GM20000 (cell line): ENCODE measurements around the gene ASIC3.

Source experiments
- DNase-seq: peaks from one replicate; pipeline ENCODE4 v3.0.0; 2012; ENCODE audit warnings: low spot score
- CTCF ChIP-seq: IDR thresholded peaks from 2 replicates; pipeline ENCODE4 v1.5.1; 2012; ENCODE audit warnings: mild to moderate bottlenecking, control low read depth; ENCODE audit errors: extremely low read depth, missing control alignments

Gene ASIC3

DNA sequence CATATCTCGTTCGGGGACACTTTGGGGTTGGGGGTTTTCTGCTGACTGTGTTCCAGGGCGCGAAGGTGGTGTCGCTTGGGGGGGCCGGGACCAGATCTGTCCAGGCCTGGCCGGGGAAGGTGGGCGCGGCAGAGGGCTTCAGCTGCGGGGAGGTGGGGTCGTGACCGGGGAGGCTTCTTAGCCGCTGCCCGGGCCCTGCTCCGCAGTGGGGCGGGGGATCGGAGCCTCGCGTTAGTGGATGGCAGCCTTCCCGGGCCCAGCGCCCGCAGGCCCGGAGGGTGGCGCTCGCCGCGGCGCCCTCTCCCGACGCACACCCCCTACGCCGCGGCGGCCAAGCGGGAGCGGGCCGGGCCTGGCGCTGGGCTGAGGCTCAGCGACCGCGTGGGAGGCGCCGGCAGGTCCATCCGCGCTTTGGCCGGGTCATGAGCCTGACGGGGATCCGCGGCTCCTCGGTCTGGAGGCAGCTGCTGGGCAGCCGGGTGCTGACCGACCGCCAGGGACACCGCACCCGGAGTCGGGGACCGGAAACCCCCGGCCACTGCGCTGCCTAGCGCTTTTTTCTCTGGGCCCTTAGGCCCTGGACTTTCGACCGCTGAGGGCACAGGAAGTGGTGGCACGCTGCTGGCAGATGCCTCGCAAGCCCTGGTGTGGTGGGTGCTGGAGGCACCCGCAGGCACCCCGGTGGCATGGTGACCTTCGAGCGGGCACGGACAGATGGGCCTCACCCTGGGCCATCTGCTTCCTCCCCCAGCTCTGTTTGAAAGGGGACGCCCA, 39.1 kb downstream of the ASIC3 start:
- DNase-seq: peak; percentile 80

DNA sequence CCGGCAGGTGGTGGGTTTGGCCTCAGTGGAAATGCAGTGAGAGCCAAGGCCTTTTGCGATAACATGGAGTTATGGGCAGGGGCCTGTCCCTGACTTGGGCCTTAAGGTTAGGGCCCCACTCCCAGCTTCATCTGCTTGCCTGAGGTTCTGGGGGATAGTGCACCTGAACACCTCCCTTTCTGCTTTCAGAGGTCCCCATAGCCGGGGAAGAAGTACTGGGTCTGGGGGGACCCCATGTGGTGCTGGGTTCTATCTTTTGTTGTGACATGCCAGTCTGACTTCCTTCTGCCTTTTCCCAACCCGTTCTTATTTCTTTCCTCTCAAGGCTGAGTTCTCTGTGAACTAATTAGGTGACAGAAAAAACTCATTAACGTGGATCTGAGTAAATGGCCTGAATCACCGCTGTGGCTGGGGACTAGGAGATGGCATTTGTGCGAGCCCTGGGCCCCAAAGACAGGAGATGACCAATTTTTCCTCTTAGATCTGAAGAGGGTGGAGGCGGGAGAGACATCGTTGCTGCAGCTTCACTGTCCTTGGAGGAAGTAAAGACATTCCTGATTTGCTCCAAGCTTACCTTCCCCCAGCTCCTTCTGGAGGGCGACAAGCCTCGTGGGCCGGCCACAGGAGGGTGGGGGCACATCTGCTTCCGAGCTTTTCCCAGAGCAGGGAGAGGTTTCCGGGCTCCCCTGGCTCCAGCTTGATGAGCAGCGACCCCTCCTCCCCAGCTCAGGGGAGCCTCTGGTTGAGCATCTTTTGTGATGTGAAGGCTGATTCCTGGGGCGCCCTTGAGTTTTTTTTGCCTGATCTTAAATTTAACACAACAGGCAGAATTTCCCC, 39.9 kb downstream of the ASIC3 start:
- TF ChIP-seq CTCF: no peak
- no peak for DNase-seq

More for the DNA sequence above, 39.1 kb downstream of the ASIC3 start:
- peak; percentile 22 for TF ChIP-seq CTCF

DNA sequence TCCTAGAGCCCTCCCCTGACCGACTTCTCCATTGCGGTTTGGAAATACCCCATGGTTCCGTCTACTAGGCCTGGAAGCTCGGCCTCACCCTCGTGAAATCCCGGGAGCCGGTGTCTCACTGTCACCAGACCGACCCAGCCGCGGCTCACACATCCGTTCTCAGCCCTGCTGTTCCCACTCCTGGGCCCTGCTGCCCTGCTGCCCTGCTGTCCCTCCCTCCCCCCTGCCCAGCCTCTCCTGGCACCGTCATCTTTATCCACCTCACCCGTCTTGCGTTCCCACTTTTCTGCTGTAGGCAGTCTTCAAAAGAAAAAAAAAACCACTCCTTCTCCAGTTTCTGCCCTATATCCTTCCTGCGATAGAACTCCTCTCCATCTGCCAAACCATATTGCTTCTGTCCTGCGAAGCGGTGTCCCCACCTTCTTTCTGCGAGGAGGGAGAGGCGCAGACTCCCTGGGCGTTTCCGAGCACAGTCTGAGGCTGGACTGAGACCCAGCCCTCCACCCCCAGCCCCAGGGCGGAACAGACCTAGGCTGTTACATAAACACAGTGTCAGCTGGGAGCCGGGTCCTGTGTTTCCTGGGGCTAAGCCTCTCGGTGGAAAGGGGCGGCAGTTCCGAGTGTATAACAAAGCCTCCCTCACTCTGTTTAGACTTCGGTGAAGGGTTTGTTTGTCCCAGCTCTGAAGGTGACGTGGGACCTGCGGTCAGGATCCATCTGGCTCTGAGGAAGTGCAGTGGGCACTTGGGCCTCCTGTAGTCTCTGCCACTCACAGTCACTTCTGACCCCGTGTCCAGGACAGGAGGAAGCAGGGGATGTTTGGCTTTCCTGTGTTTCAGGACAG, 40.7 kb downstream of the ASIC3 start:
- no peak for DNase-seq

DNA sequence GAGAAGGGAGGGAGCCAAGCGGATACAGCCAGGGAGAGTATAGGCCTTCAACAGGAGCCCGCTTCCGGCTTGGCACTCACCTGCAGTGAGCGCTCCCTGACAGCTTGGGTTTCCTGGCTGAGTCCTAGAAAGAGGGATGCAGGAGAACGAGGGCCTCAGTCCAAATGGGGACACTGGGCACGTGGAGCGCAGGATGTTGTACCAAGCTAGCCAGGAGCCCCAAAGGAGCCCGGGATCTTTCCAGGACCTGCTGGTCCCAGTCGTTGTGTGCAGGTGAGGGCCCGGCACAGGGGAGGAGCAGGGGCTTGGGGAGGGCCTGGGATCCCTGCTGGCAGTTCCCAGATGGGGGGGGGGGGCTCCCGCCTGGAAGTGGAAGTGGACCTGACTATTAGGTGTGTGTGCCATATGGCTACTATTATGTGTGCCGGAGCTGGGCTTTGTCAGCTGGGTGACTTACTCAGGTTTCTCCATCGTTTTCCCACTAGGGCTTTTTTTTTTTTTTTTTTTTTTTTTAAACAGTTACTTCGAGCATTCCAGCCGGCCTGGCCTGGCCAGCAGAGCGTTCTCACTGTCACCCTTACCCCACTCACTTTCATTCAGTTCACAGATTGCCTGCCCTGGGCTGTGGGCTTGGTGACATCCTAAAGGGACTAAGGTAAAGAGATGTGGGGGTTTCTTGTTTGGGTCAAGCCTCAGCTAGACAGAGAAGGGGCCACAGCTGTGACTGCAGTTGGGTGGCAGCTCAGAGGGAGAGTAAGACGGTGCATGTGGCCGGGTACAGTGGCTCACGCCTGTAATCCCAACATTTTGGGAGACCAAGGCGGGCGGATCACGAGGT, 41.8 kb downstream of the ASIC3 start:
- TF ChIP-seq CTCF: no peak
- DNase-seq: no peak

More for the DNA sequence above, 40.7 kb downstream of the ASIC3 start:
- no peak for TF ChIP-seq CTCF

- DNase-seq: no peak
- TF ChIP-seq CTCF: no peak
Measured at GRCh38 chr7:151091003-151091402, 42.7 kb downstream of the ASIC3 start.

DNA sequence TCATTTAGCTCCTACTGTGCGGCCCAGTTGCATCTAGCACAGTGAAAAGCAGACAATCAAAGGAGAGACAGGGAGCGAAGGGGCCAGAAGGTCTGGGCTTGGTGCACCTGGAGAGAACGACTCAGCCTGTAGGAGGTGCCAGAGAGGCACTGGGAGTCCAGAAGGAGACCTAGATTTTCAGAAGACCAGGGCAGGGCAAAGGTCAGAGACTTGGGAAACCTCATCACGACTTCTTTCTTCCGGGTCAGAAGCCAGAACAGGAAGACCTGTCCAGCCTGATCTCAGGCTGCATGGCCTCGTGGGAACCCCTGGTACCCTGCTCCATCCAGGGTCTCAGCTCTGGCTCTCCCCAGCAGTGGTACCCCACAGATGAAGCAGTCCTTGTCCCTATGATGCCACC, 43.1 kb downstream of the ASIC3 start:
- DNase-seq: no peak
- TF ChIP-seq CTCF: peak; percentile 32
